HepG2 (cell line): ENCODE results near the gene SCO1. TPM values are rescaled to one million over a fixed set of nuclear protein-coding genes. Genes with fewer than 3 reads are reported as not detected.

Source experiments
- CBX2 ChIP-seq, 2 experiments: fragments of 200-600 bp in 1 of 2; sonication (generic); formaldehyde crosslinking in 1 of 2; IDR thresholded peaks; 2 replicates each; pipeline versions ENCODE4 v1.7.0 to v1.8.1; 2018 to 2022; ENCODE audit warnings: low read depth in 2 of 2, low read length in 1 of 2, mild to moderate bottlenecking in 1 of 2, missing genetic modification reagents in 1 of 2
- DMAP1 ChIP-seq: IDR thresholded peaks from 2 replicates; pipeline ENCODE4 v1.6.1; 2016
- ESRRA ChIP-seq: sonication (generic); formaldehyde crosslinking; IDR thresholded peaks from 2 replicates; pipeline ENCODE4 v1.5.1; 2020; ENCODE audit warnings: mild to moderate bottlenecking, low read depth, missing genetic modification reagents
- MAX ChIP-seq: IDR thresholded peaks from 2 replicates; pipeline ENCODE4 v1.6.1; 2012; ENCODE audit warnings: inconsistent platforms
- MEIS1 ChIP-seq: sonication (generic); formaldehyde crosslinking; IDR thresholded peaks from 2 replicates; pipeline ENCODE4 v1.9.0; 2021; ENCODE audit warnings: mild to moderate bottlenecking, missing genetic modification reagents, moderate library complexity, borderline replicate concordance
- MTERF4 ChIP-seq: sonication (generic); formaldehyde crosslinking; IDR thresholded peaks from 2 replicates; pipeline ENCODE4 v1.8.0; 2023; ENCODE audit warnings: mild to moderate bottlenecking, missing genetic modification reagents
- NCOA5 ChIP-seq: sonication (generic); formaldehyde crosslinking; IDR thresholded peaks from 2 replicates; pipeline ENCODE4 v1.4.0; 2020; ENCODE audit warnings: missing genetic modification reagents
- NFAT5 ChIP-seq: sonication (generic); formaldehyde crosslinking; IDR thresholded peaks from 2 replicates; pipeline ENCODE4 v1.4.0; 2020; ENCODE audit warnings: missing genetic modification reagents
- NFATC3 ChIP-seq: sonication (generic); formaldehyde crosslinking; IDR thresholded peaks from 2 replicates; pipeline ENCODE4 v1.5.1; 2020; ENCODE audit warnings: mild to moderate bottlenecking, missing genetic modification reagents
- NFE2L2 ChIP-seq: fragments of 150-350 bp; IDR thresholded peaks from 2 replicates; pipeline ENCODE4 v1.6.1; 2014; ENCODE audit warnings: low read length
- POLR2A ChIP-seq, 2 experiments: IDR thresholded peaks; 2 replicates each; pipeline ENCODE4 v1.6.1; 2011; ENCODE audit warnings: low read depth in 2 of 2, low read length in 2 of 2, mild to moderate bottlenecking in 1 of 2, moderate library complexity in 1 of 2; ENCODE audit not compliant: insufficient read depth in 1 of 2
- SMARCE1 ChIP-seq: fragments of 450-650 bp; IDR thresholded peaks from 2 replicates; pipeline ENCODE4 v1.6.1; 2017; ENCODE audit warnings: borderline replicate concordance
- ZBTB20 ChIP-seq: sonication (generic); formaldehyde crosslinking; IDR thresholded peaks from 2 replicates; pipeline ENCODE4 v1.8.1; 2023; ENCODE audit warnings: missing genetic modification reagents, low read depth, mild to moderate bottlenecking, borderline replicate concordance
- ZBTB7A ChIP-seq: sonication (generic); formaldehyde crosslinking; IDR thresholded peaks from 2 replicates; pipeline ENCODE4 v1.8.0; 2022; ENCODE audit warnings: mild to moderate bottlenecking, missing genetic modification reagents
- ZNF331 ChIP-seq: sonication (generic); formaldehyde crosslinking; IDR thresholded peaks from 2 replicates; pipeline ENCODE4 v1.4.0; 2020; ENCODE audit warnings: missing genetic modification reagents
- ZNF512B ChIP-seq: sonication (generic); formaldehyde crosslinking; IDR thresholded peaks from 2 replicates; pipeline ENCODE4 v1.5.1; 2020; ENCODE audit warnings: missing genetic modification reagents, mild to moderate bottlenecking, borderline replicate concordance
- ZNF546 ChIP-seq: sonication (generic); formaldehyde crosslinking; conservative IDR thresholded peaks from 2 replicates; pipeline ENCODE4 v1.8.1; 2023; ENCODE audit warnings: mild to moderate bottlenecking, missing genetic modification reagents
- ZNF883 ChIP-seq: sonication (generic); formaldehyde crosslinking; IDR thresholded peaks from 2 replicates; pipeline ENCODE4 v1.5.1; 2020; ENCODE audit warnings: mild to moderate bottlenecking, missing genetic modification reagents; ENCODE audit errors: not compliant biosample characterization
- ZNF891 ChIP-seq: sonication (generic); formaldehyde crosslinking; IDR thresholded peaks from 2 replicates; pipeline ENCODE4 v1.5.0; 2020; ENCODE audit warnings: mild to moderate bottlenecking, missing genetic modification reagents
- ZSCAN9 ChIP-seq: IDR thresholded peaks from 2 replicates; pipeline ENCODE4 v1.6.1; 2016; ENCODE audit warnings: borderline replicate concordance
- polyA plus RNA-seq, 8 experiments: library from polyadenylated mRNA; depleted of rRNA in 3 of 8; stranded (reverse) in 7 of 8; unstranded in 1 of 8; fragments of >200 nt; fragmentation: Illumina TruSeq in 4 of 8; extraction: Trizol in 4 of 8; gene quantifications; 2 replicates each; pipeline versions ENCODE4 v1.2.1 to v1.2.3, GENCODE V29; 2011 to 2016; ENCODE audit warnings: low read depth in 4 of 8, missing spikeins in 1 of 8, mixed read lengths in 1 of 8; ENCODE audit not compliant: insufficient read depth in 1 of 8
- total RNA-seq, 5 experiments: library from RNA; depleted of rRNA; stranded (reverse); fragments of >200 nt; fragmentation: Illumina TruSeq; extraction: Trizol; gene quantifications; 2 replicates each; pipeline ENCODE4 v1.2.3, GENCODE V29; 2016; ENCODE audit warnings: low read depth in 1 of 5

The SCO1 gene
- total and polyA plus RNA-seq, 2 of the 13 experiments (the other 11 are each of a cell fraction or from before 2014, with no cell fraction given) = 11.4 to 50.3 TPM

GRCh38 chr17:10697092-10698081 is at the start of gene SCO1, which contains the start of gene ADPRM (continued):
- TF ChIP-seq MAX (peak; percentile 47; the same call in 1 of the 2 replicates), NFE2L2 (no peak), POLR2A (IDR thresholded peaks at IDR 0.05; ENCODE audit: insufficient read depth in 1 of 2, low read depth in 2 of 2, low read length in 2 of 2) (peak; percentile 87 to 89), ZNF891 (CRISPR knock-in tag) (peak; percentile 96; the same call in 1 of the 2 replicates), NFAT5 (CRISPR knock-in tag) (peak; percentile 36; the same call in 1 of the 2 replicates), ZNF883 (peak; percentile 2), MTERF4 (CRISPR knock-in tag) (peak; percentile 88; the same call in 1 of the 2 replicates), NFATC3 (no peak), ZNF546 (CRISPR knock-in tag) (no peak; the same call in 1 of the 2 replicates), ZBTB7A (peak; percentile 91), NCOA5 (CRISPR knock-in tag) (no peak), ESRRA (CRISPR knock-in tag) (0 out of 2 replicates have a peak, but pooled peaks have one; percentile 52), MEIS1 (CRISPR knock-in tag) (0 out of 2 replicates have a peak, but pooled peaks have one; percentile 31), ZBTB20 (CRISPR knock-in tag) (0 out of 2 replicates have a peak, but pooled peaks have one; percentile 26), ZNF331 (CRISPR knock-in tag) (peak; percentile 80; the same call in 1 of the 2 replicates), CBX2 (IDR thresholded peaks at IDR 0.05; ENCODE audit: low read depth, low read length) (no peak), CBX2 (CRISPR knock-in tag; IDR thresholded peaks at IDR 0.05; ENCODE audit: low read depth) (no peak), ZSCAN9 (CRISPR knock-in tag) (no peak), DMAP1 (CRISPR knock-in tag) (peak; percentile 93), ZNF512B (CRISPR knock-in tag) (no peak; the same call in 1 of the 2 replicates), SMARCE1 (no peak)
